ENCODE measurements around the gene CFAP73. TPM values are rescaled to one million over a fixed set of nuclear protein-coding genes. Genes with fewer than 3 reads are reported as not detected.

Gene CFAP73
- total RNA-seq, 1 donor from 2014 or later, result not detected

DNA sequence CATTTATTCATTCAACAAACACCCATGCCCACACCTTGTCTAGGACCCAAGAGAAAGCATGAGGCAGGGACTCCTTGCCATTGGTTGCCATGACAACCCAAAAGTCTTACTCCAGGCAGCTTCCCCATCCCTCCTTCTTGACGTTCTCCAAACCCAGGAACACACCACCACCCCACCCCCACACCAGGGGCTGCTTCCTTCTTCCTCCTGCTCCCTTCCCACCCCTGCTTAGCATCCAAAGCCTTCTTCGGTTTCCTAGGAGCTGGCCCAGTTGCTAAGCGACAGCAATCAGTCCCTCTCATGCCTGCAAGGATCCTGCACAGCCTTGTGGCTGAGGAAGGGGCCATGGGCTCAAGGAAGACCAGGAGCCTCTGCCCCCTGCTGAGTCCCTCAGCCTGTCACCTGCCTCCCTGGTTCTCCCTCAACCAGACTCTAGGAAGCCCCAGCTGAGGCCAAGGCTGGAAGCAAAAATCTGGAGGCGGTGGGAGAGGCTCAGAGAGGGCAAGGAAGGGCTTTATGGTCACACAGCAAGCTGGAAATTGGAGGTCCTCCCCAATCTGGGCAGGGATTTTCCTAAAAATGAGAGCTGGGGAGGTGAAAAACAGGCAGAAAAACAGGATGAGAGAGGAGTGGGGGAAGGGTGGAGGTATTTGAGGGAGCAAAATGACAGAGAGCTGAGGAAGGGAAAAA, 29.4 kb upstream of the CFAP73 start:
- DNase-seq (ENCODE audit: low spot score), result no peak

DNA sequence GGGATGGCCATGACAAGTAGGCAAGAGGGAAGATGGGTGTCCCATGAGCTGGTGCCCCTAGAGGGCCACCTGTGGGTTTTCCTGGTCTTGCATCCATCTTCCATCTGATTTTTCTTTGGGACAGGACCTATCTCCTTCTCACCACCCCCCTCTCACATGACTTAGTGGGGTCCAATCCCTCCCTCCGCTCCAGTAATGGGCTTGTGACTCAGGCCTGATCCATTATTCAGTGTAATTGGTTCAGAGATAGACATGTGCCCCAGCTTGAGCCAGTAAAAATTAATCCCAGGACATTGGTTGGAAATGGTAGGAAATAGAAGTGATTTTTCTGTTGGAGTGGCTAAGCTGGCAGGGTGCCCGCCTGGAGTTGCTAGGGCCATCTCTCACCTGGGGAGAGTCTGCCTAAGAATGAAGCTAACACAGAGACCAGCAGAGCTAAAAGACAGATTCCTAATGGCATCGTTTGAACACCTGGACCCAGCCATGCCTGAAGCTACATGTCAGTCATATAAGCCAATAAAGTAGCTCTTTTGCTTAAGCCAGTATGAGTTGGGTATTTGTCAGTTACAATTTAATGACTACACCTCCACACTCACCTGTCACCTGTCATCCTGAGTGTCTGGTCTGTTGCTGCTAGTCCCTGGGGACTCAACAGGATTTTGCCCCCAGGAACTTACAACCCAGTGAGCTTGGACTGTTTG, 28.7 kb upstream of the CFAP73 start:
- no peak for DNase-seq (ENCODE audit: low spot score)

GRCh38 chr12:113127791-113128199, 21.7 kb upstream of the CFAP73 start:
- DNase-seq (ENCODE audit: low spot score), result no peak

GRCh38 chr12:113128802-113129663, 20.5 kb upstream of the CFAP73 start:
- DNase-seq (ENCODE audit: low spot score), result no peak

DNA sequence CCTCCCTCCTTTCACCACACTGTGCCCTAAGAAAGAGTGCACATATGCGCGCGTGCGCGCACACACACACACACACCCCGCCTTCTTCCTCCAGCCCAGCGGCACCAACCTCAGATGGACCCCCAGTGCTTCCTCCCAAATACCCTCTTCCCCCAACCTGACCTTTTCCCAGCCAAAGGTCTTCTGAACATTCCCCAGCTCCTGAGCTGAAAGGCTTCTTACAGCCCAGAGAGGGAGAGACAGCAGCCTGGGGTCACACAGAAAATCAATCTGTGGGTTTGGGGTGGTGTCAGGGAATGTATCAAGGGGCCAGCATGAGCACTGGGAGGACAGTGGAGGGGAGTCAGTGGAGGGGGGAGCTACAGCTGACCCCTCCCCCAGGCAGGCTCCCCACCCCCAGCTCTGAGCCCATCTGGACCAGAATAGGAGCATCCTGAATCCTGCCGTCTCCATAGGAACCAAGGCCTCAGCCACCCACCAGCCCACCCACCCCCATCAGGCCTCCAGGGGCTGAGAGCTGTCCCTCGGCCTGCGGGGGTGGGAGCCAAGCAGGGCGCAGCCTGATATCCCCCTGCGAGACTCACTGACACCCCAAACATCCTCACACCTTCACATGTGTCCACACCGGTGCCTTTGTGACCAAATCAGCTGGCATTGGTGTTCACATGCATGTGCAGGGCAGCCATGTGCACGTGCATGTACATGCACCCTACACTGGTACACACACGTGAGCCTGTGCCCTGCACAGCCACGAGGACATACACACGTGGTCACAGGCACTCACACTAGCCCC, 19.7 kb upstream of the CFAP73 start:
- DNase-seq (ENCODE audit: low spot score), result no peak

GRCh38 chr12:113130457-113131135, 18.9 kb upstream of the CFAP73 start:
- no peak for DNase-seq (ENCODE audit: low spot score)

DNA sequence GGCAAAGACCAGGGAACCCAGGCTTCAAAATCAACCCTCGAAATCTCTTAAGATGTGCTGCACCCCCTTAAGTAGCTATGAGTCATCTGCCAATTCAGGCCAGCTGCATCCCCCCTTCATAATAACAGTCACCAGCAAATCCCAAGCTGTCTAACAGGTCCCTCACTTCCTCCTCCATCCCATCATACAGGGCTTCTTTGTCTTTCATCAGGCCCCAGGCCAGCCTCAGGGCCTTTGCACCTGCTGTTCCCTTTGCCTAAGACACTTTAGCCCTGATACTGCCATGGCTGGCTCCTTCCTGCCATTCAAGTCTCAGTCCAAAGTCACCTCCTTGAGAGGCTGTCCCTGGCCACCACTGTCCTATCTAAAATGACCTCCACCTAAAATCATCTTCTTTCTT, 18.0 kb upstream of the CFAP73 start:
- DNase-seq (ENCODE audit: low spot score), result no peak

- DNase-seq (ENCODE audit: low spot score), result no peak
These were observed 16.5 kb upstream of the CFAP73 start for GRCh38 chr12:113133036-113133435.

DNA sequence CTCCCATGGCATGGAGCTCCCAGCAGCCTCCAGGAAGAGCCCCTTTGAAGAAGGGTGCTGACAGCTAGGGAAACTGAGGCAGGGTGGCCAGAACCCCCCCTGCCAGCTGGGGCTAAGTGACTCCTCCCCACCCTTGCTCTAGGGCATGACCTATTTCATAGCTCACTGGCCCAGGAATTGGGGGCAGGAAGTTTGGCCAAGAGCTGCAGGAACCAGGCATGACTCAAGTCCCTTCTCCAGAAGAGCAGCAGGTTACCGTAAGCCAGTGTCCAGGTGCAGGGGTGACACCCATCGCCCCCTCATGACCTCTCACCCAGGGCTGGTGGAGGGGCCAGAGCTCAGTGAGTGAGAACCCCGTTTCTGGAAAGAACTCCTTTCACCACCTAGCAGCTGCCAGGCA, 15.9 kb upstream of the CFAP73 start:
- no peak for DNase-seq (ENCODE audit: low spot score)

DNA sequence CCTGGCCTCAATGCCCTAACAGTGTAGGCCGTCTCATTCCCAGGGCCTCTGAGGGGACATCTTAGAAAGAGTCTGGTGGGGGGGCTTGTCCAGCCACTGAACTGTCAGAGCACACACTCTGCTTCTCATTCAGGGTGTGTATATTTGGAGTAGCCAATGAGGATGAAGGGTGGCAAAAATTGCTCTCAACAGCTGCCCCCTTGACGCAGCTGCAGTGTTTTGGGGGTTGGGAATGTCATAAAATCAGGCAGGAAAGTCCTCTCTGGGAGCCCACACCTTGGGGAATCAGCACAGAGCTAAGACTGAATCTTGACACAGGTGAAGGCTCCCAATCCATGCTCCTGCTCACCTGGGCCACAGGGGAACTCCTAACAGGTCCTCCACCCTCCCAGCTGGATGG, 15.5 kb upstream of the CFAP73 start:
- no peak for DNase-seq (ENCODE audit: low spot score)

DNA sequence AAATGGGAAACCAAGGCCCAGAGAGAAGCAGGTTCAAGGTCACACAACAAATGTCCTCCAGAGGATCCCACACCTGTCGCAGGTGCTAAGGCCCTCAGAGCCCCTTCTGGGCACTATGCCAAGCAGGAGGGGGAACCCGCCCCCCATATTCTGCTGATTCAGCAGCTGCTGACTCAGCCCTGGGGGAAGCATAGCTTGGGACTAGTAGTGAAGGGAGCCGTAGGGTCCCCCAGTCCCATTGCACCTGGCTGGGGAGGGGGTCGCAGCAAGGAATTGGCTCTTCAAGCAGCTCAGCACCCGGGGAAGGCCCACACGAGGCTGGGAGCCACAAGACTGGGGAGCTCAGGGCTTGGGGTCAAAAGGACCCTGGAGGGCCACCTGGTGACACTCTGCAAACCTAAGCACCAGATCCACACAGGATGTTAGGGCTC, 15.0 kb upstream of the CFAP73 start:
- DNase-seq (ENCODE audit: low spot score), result no peak

DNA sequence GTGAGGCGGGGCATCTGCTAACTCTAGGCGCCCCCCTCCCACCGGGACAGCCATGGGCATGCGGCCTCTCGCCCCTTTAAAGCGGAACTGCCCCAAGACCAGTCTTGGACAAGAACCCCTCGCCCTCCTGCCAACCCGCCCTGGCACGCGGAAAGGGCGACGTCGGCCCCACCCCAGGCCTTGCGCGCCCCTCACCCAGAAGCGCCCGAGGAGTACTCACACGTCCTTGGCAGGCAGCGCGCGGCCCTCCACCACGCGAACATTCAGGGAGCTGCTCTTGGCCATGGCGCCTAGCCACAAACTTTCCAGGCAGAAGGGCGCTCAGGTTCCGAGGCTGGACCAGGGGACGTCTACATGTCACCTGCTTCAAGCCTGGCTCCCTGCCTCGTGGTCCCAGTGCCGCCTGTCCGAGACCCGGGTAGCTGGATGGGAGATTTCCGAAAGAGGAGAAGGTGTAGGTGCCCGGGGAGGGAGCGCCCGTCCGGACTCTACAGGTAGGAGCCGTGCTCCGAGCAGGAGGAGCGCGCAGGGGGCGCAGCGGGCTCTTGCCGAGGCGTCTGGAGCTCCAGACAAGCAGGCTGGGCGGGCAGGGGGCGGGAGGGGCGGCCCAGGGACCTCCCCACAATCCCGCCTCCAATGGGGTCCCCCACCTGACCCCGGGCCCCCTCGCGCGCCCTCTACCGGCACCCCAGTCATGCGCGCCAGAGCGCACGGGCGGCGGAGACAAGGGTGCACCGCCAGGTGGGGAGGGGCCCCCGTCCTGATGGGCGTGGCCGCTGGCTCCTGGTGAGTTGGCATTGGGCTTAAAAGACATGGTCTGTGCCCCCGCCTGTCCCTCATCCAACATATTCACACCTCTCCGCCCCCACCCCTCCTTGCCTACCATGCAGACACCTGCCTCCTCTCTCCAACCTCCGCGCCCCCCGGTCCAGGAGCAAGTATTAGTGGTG, 14.1 kb upstream of the CFAP73 start, which contains the start of gene RASAL1:
RASAL1 (minus strand) TSS at position 584 of the 950 bp plus-strand sequence; CDS start at position 285, 299 bp downstream.
- no peak for DNase-seq (ENCODE audit: low spot score)

GRCh38 chr12:113136128-113136989, 13.2 kb upstream of the CFAP73 start:
- DNase-seq (ENCODE audit: low spot score), result no peak

- no peak for DNase-seq (ENCODE audit: low spot score)
These were observed 12.5 kb upstream of the CFAP73 start for GRCh38 chr12:113136990-113137511.

DNA sequence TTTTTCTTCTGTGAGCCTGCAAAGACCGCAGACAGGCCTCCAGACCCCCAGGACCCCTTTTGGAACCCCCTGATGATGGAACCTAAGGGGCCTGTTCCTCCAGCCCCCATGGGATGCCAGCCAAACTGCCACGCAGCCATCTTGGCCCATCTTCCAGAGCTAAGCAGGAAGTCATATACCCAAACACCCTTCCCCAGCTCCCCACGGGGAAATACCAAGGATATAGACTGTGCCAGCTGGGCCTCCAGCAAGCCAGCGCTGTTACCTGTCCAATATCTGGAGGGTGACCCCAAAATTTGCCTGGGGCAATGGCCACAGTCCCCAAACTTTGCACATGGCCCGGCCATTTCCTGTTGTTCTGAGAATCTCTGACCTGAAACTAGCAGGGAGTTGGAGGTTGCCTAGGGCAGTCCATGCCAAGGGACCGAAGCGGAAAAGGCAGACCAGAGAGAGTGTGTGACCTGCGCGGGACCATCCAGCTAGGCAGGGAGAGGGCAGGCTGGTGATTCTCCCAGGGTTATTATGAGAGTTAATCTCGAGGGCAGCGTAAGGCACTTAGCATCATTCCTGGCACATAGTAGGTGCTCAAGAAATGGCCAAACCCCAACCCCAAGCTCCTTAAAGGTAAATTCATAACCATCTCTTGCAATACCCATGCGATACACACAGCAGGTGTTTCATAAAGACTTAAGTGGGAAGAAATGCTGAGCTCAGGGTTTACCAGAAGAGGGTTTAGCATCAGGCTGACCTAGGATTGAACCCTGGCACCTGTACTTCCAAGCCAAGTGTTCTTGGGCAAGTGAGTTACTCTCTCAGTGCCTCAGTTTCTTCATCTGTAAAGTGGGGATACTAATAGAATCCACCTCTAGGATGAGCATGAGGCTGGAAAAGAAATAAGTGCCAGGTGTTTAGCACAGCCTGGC, 11.4 kb upstream of the CFAP73 start:
- DNase-seq (ENCODE audit: low spot score), result no peak

DNA sequence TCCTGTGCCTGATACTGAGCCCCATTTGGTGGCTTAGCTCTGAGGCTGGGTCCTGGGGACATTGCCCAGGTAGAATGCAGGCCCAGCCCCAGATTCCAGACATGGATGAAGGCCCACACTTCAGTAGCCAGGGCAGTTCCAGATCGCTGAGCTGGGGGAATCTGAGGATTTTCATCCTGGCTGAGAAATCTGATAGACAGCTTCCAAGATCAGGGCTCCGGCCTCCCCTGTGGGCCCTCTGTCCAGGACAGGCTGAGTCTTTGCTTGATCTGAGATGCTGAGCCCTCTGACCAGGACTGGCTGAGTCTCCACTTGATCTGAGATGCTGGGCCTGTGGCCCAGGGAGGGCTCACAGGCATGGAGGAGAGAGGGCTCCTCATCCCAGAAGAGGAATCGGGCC, 10.7 kb upstream of the CFAP73 start:
- DNase-seq (ENCODE audit: low spot score), result no peak

DNA sequence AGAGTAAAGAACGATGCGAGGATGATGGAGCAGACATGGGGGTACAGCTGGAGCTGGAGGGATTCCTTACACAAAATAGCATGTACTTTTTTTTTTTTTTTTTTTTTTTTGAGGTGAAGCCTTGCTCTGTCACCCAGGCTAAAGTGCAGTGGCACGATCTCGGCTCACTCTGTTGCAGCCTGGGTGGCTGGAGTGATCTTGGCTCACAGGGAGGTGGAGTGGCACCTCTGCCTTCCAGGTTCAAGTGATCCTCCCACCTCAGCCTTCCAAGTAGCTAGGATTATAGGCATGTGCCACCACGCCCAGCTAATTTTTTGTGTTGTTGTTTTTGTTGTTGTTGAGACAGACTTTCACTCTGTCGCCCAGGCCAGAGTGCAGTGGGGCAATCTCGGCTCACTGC, 8.8 kb upstream of the CFAP73 start:
- DNase-seq (ENCODE audit: low spot score), result no peak

All from umbilical cord (tissue), 2 donors.